ENCODE data around the gene ABCA8.

DNA sequence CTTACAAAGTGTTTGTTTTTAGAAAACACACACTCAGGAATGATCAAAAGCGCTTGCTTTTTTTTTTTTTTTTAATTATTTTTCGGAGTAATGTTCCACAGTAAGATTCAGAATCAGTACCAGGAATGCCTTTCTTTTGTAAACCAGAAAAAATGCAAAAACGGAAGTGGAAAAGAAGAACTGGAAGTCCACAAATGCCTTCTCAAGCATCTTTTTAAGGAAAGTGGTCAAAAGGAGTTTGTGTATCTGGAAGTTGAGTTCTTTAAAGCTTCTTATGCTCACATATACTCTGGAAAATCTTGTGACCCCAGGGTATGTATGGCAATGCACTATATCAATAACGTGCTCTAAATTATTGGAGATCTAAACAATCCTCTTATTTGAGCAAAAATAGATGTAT, 126.0 kb downstream of the ABCA8 start:
- TF ChIP-seq, protein P1, sequence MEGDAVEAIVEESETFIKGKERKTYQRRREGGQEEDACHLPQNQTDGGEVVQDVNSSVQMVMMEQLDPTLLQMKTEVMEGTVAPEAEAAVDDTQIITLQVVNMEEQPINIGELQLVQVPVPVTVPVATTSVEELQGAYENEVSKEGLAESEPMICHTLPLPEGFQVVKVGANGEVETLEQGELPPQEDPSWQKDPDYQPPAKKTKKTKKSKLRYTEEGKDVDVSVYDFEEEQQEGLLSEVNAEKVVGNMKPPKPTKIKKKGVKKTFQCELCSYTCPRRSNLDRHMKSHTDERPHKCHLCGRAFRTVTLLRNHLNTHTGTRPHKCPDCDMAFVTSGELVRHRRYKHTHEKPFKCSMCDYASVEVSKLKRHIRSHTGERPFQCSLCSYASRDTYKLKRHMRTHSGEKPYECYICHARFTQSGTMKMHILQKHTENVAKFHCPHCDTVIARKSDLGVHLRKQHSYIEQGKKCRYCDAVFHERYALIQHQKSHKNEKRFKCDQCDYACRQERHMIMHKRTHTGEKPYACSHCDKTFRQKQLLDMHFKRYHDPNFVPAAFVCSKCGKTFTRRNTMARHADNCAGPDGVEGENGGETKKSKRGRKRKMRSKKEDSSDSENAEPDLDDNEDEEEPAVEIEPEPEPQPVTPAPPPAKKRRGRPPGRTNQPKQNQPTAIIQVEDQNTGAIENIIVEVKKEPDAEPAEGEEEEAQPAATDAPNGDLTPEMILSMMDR (IDR thresholded peaks at IDR 0.05; ENCODE audit: insufficient read depth, low read length, poor library complexity, severe bottlenecking): no peak
- no peak for TF ChIP-seq EZH2phosphoT487 (conservative IDR thresholded peaks at IDR 0.05; ENCODE audit: low read length)

Measured in SU-DHL-6 (cell line).